GM12891 (cell line): Measurements from ENCODE around the gene CTDSPL.

Source experiments
- DNase-seq: peaks from one replicate; pipeline ENCODE4 v3.0.0; 2011; ENCODE audit warnings: low spot score; ENCODE audit not compliant: insufficient read length
- FAIRE-seq: peaks from 2 replicates; lab custom pipeline; 2011; peaks lifted over from hg19 to GRCh38; lab: Jason Lieb, UNC
- PAX5 ChIP-seq: IDR thresholded peaks from 2 replicates; pipeline ENCODE4 v1.6.1; 2011; ENCODE audit warnings: low read length, moderate library complexity, mild to moderate bottlenecking; ENCODE audit not compliant: insufficient read depth, severe bottlenecking
- POLR2A ChIP-seq: IDR thresholded peaks from 2 replicates; pipeline ENCODE4 v1.6.1; 2011; ENCODE audit warnings: low read depth, low read length, control low read depth
- POLR2AphosphoS5 ChIP-seq: IDR thresholded peaks from 2 replicates; pipeline ENCODE4 v1.6.1; 2011; ENCODE audit warnings: low read depth, low read length, control low read depth
- POU2F2 ChIP-seq: IDR thresholded peaks from 2 replicates; pipeline ENCODE4 v1.6.1; 2011; ENCODE audit warnings: low read depth, mild to moderate bottlenecking, control low read depth, low read length, moderate library complexity
- SPI1 ChIP-seq: IDR thresholded peaks from 2 replicates; pipeline ENCODE4 v1.6.1; 2011; ENCODE audit warnings: low read depth, low read length, control low read depth
- TAF1 ChIP-seq: IDR thresholded peaks from 2 replicates; pipeline ENCODE4 v1.6.1; 2011; ENCODE audit warnings: low read depth, low read length, control low read depth

The CTDSPL gene

GRCh38 chr3:37943631-37944314, 82.1 kb downstream of the CTDSPL start:
- FAIRE-seq (no peak), DNase-seq (no peak)
- TF ChIP-seq SPI1 (no peak), POU2F2 (no peak), POLR2AphosphoS5 (no peak), POLR2A (no peak), TAF1 (no peak), PAX5 (no peak)

- DNase-seq = no peak
- FAIRE-seq = no peak
- TF ChIP-seq PAX5 (no peak), POLR2AphosphoS5 (no peak), POLR2A (no peak), TAF1 (no peak), POU2F2 (no peak), SPI1 (no peak)
Measured at GRCh38 chr3:37944391-37944842, 82.7 kb downstream of the CTDSPL start.

- FAIRE-seq (no peak), DNase-seq (no peak)
- TF ChIP-seq POLR2A = no peak
- no peak for TF ChIP-seq POU2F2
- no peak for TF ChIP-seq PAX5
Measured at GRCh38 chr3:37945156-37945806, 83.6 kb downstream of the CTDSPL start.

- TF ChIP-seq PAX5 = no peak
- TF ChIP-seq POLR2A = no peak
- no peak for TF ChIP-seq POLR2AphosphoS5
- TF ChIP-seq POU2F2 = no peak
- no peak for TF ChIP-seq SPI1
- no peak for TF ChIP-seq TAF1
- FAIRE-seq (no peak), DNase-seq (no peak)
Measured at GRCh38 chr3:37945807-37946530, 84.3 kb downstream of the CTDSPL start.

GRCh38 chr3:37946531-37946889, 84.8 kb downstream of the CTDSPL start:
- TF ChIP-seq POLR2AphosphoS5 (no peak), POU2F2 (no peak), PAX5 (no peak), SPI1 (no peak), POLR2A (no peak), TAF1 (no peak)
- no peak for DNase-seq
- no peak for FAIRE-seq

- FAIRE-seq (no peak), DNase-seq (no peak)
- no peak for TF ChIP-seq POLR2AphosphoS5
- no peak for TF ChIP-seq PAX5
- no peak for TF ChIP-seq POLR2A
- no peak for TF ChIP-seq SPI1
- TF ChIP-seq POU2F2 = no peak
- TF ChIP-seq TAF1 = no peak
Measured at GRCh38 chr3:37949866-37950265, 88.2 kb downstream of the CTDSPL start.

- FAIRE-seq = no peak
- DNase-seq = no peak
- TF ChIP-seq POU2F2 = no peak
- no peak for TF ChIP-seq POLR2AphosphoS5
- no peak for TF ChIP-seq TAF1
- no peak for TF ChIP-seq SPI1
- no peak for TF ChIP-seq POLR2A
- TF ChIP-seq PAX5 = no peak
Measured at GRCh38 chr3:37952564-37952963, 90.9 kb downstream of the CTDSPL start.

- FAIRE-seq (no peak), DNase-seq (no peak)
- no peak for TF ChIP-seq POLR2A
- no peak for TF ChIP-seq SPI1
- no peak for TF ChIP-seq POU2F2
- TF ChIP-seq PAX5 = no peak
- TF ChIP-seq TAF1 = no peak
- no peak for TF ChIP-seq POLR2AphosphoS5
Measured at GRCh38 chr3:37953226-37953625, 91.5 kb downstream of the CTDSPL start.

GRCh38 chr3:37953707-37954394, 92.2 kb downstream of the CTDSPL start:
- DNase-seq (no peak), FAIRE-seq (no peak)
- TF ChIP-seq POU2F2 (no peak), PAX5 (no peak), POLR2A (no peak), TAF1 (no peak), POLR2AphosphoS5 (no peak), SPI1 (no peak)
